Upper lobe of left lung (tissue), 6 donors: ENCODE measurements around the gene ZBTB8A. TPM values are rescaled to one million over a fixed set of nuclear protein-coding genes. Genes with fewer than 3 reads are reported as not detected.
A peak's percentile ranks its signal among the peaks of the same experiment; 100 is the strongest.

Experiments
- ATAC-seq, 2 donors: fragments of 200-7000 bp; cut with Tn5 transposase; one replicate each; pipeline ENCODE4 v1.9.1; 2022; ENCODE audit warnings: mild to moderate bottlenecking in 2 of 2, moderate library complexity in 2 of 2; ENCODE audit not compliant: low FRiP score in 2 of 2
- DNase-seq, 2 donors: peaks; one replicate each; pipeline ENCODE4 v3.0.0-alpha.2; 2019 to 2020
- H3K27ac ChIP-seq, 4 donors: fragments of 200-600 bp; sonication (generic); one replicate each; pipeline ENCODE4 v1.5.1; 2016 to 2019
- H3K27me3 ChIP-seq, 4 donors: fragments of 200-600 bp; sonication (generic); one replicate each; pipeline ENCODE4 v1.5.1; 2017 to 2019
- H3K36me3 ChIP-seq, 4 donors: fragments of 200-600 bp; sonication (generic); one replicate each; pipeline ENCODE4 v1.5.1; 2016 to 2019
- H3K4me1 ChIP-seq, 4 donors: fragments of 200-600 bp; sonication (generic); one replicate each; pipeline ENCODE4 v1.5.1; 2018 to 2019
- H3K4me3 ChIP-seq, 4 donors: fragments of 200-600 bp; sonication (generic); one replicate each; pipeline ENCODE4 v1.5.1; 2017 to 2019; ENCODE audit warnings: mild to moderate bottlenecking in 2 of 4, moderate library complexity in 1 of 4
- H3K9me3 ChIP-seq, 4 donors: fragments of 200-600 bp; sonication (generic); one replicate each; pipeline ENCODE4 v1.5.1; 2018 to 2019
- CTCF ChIP-seq, 6 experiments: fragments of 450-650 bp in 4 of 6; fragments of 200-600 bp in 2 of 6; sonication (generic) in 2 of 6; IDR thresholded peaks; one replicate each; pipeline ENCODE4 v1.5.1; 2016 to 2019; ENCODE audit warnings: antibody characterized with exemption in 6 of 6
- EP300 ChIP-seq, 4 donors: sonication (generic); formaldehyde crosslinking; IDR thresholded peaks; one replicate each; pipeline ENCODE4 v1.5.1; 2017; ENCODE audit warnings: antibody characterized with exemption in 4 of 4, control low read depth in 2 of 4
- POLR2A ChIP-seq, 4 donors: fragments of 450-650 bp; IDR thresholded peaks; one replicate each; pipeline ENCODE4 v1.5.1; 2016 to 2017; ENCODE audit warnings: antibody characterized with exemption in 4 of 4, mild to moderate bottlenecking in 2 of 4
- POLR2AphosphoS5 ChIP-seq, 2 donors: sonication (generic); formaldehyde crosslinking; IDR thresholded peaks; one replicate each; pipeline ENCODE4 v1.5.1; 2017; ENCODE audit warnings: antibody characterized with exemption in 2 of 2
- WGBS, 2 donors: methylation state at CpG; one replicate each; pipeline ENCODE4 v1.1.5; 2017 to 2018; 5-methylcytosine and 5-hydroxymethylcytosine counted together
- total RNA-seq, 6 donors: library from RNA; depleted of rRNA in 4 of 6; stranded (reverse); fragments of >200 nt in 4 of 6; gene quantifications; one replicate each; pipeline versions ENCODE4 v1.1.0 to v1.2.1, GENCODE V29; 2016 to 2021
- donor health status: DM: no; HTN: no; CAD: no; lungs with moderate emphysema.
- donor health status: DM: no; HTN: yes; CAD: no; lungs with severe emphysema.

ZBTB8A gene
- total RNA-seq = 10 to 100 TPM in 1 of 6 donors, 1 to 10 TPM in 5; 5.1 to 12.0 (median 6.4) TPM

- TF ChIP-seq CTCF (IDR thresholded peaks at IDR 0.05) (no peak), EP300 (IDR thresholded peaks at IDR 0.05) (no peak), POLR2AphosphoS5 (IDR thresholded peaks at IDR 0.05) (peak in 1 of 2 donors; percentile 35), POLR2A (IDR thresholded peaks at IDR 0.05) (peak in 1 of 4 donors; percentile 46)
- no peaks in the 10 kb centered on the region for H3K9me3 ChIP-seq
- ATAC-seq = peak; percentile 68 to 74
- H3K4me1 ChIP-seq = peaks cover 9 to 20% (median 13%) of the 10 kb centered on the region in 4 donors
- H3K27me3 ChIP-seq = no peaks in the 10 kb centered on the region
- 2 to 4% methylated on average over 8 to 11 of the region's 33 CpGs for WGBS, 2 donors
- H3K4me3 ChIP-seq = peak within 1 kb of the TSS; percentile 46 to 76 (median 72)
- DNase-seq = peak in 1 of 2 donors; percentile 45
- H3K27ac ChIP-seq = peak within 1 kb of the TSS; percentile 66 to 87 (median 80)
- H3K36me3 ChIP-seq = no peaks in the 10 kb centered on the region
Measured at GRCh38 chr1:32538887-32539583, at the start of gene ZBTB8A. TSS of gene ZBTB8A (plus strand) at chr1:32539427. CDS start at chr1:32592932, 53,505 bp downstream.

GRCh38 chr1:32489774-32490454, 49.3 kb upstream of the ZBTB8A start:
- WGBS, 2 donors = 87 to 90% methylated on average over 3 of the region's 3 CpGs
- DNase-seq (no peak), ATAC-seq (no peak)
- Histone ChIP-seq H3K4me3 (no peak overlapping the region), H3K27ac (no peak overlapping the region), H3K4me1 (peaks cover 0 to 6% (median 0%) of the 10 kb centered on the region in 4 donors), H3K9me3 (no peaks in the 10 kb centered on the region), H3K27me3 (no peaks in the 10 kb centered on the region), H3K36me3 (no peaks in the 10 kb centered on the region)
- TF ChIP-seq EP300 (IDR thresholded peaks at IDR 0.05) (no peak), CTCF (IDR thresholded peaks at IDR 0.05) (no peak), POLR2A (IDR thresholded peaks at IDR 0.05) (no peak), POLR2AphosphoS5 (IDR thresholded peaks at IDR 0.05) (no peak)

- TF ChIP-seq POLR2A (IDR thresholded peaks at IDR 0.05) (no peak), POLR2AphosphoS5 (IDR thresholded peaks at IDR 0.05) (no peak)
- no peaks in the 10 kb centered on the region for H3K9me3 ChIP-seq
- no peak overlapping the region for H3K4me3 ChIP-seq
- no peak for DNase-seq
- 85 to 100% methylated on average over 2 of the region's 2 CpGs for WGBS, 2 donors
- H3K27ac ChIP-seq = no peak overlapping the region
- no peaks in the 10 kb centered on the region for H3K36me3 ChIP-seq
- no peaks in the 10 kb centered on the region for H3K27me3 ChIP-seq
- H3K4me1 ChIP-seq = peaks cover 0 to 13% (median 6%) of the 10 kb centered on the region in 4 donors
- no peak for ATAC-seq
Measured at GRCh38 chr1:32491386-32491785, 47.8 kb upstream of the ZBTB8A start.

GRCh38 chr1:32494196-32494595, 45.0 kb upstream of the ZBTB8A start:
- DNase-seq (no peak), ATAC-seq (no peak)
- Histone ChIP-seq H3K4me1 (peaks cover 0 to 16% (median 12%) of the 10 kb centered on the region in 4 donors), H3K27me3 (no peaks in the 10 kb centered on the region), H3K9me3 (no peaks in the 10 kb centered on the region), H3K27ac (no peak overlapping the region), H3K36me3 (no peaks in the 10 kb centered on the region), H3K4me3 (no peak overlapping the region)
- TF ChIP-seq CTCF (IDR thresholded peaks at IDR 0.05) = no peak
- WGBS, 2 donors = 52 to 80% methylated on average over 1 of the region's 1 CpG

GRCh38 chr1:32494711-32495337, 44.4 kb upstream of the ZBTB8A start:
- Histone ChIP-seq H3K9me3 (no peaks in the 10 kb centered on the region), H3K4me1 (peaks cover 0 to 20% (median 15%) of the 10 kb centered on the region in 4 donors), H3K27me3 (no peaks in the 10 kb centered on the region), H3K36me3 (no peaks in the 10 kb centered on the region), H3K27ac (no peak overlapping the region), H3K4me3 (no peak overlapping the region)
- whole genome bisulfite sequencing, 2 donors = 82 to 84% methylated on average over 7 of the region's 7 CpGs
- TF ChIP-seq CTCF (IDR thresholded peaks at IDR 0.05) = no peak
- no peak for TF ChIP-seq EP300 (IDR thresholded peaks at IDR 0.05)
- TF ChIP-seq POLR2A (IDR thresholded peaks at IDR 0.05) = no peak
- TF ChIP-seq POLR2AphosphoS5 (IDR thresholded peaks at IDR 0.05) = no peak
- DNase-seq = no peak
- no peak for ATAC-seq
